ENCODE results near the gene GGA1.

DNA sequence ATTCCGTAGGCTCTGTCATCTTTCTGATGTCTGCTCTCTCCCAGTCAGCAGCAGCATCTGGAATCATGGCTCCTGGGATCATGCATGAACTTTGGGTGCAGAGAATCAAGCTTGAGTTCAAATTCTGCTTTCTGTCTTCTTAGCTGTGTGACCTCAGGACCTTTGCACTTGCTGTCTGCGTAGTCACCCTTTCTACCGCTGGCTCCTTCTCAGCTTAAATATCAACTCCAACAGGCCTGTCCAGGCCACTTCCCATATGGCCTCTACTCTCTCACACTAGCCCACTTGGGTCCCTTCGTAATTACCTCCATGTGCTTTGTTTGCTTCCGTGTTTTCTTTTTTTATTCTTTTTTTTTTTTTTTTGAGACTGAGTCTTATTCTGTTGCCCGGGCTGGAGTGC, 4.6 kb upstream of the GGA1 start:
- TF ChIP-seq, protein P1, sequence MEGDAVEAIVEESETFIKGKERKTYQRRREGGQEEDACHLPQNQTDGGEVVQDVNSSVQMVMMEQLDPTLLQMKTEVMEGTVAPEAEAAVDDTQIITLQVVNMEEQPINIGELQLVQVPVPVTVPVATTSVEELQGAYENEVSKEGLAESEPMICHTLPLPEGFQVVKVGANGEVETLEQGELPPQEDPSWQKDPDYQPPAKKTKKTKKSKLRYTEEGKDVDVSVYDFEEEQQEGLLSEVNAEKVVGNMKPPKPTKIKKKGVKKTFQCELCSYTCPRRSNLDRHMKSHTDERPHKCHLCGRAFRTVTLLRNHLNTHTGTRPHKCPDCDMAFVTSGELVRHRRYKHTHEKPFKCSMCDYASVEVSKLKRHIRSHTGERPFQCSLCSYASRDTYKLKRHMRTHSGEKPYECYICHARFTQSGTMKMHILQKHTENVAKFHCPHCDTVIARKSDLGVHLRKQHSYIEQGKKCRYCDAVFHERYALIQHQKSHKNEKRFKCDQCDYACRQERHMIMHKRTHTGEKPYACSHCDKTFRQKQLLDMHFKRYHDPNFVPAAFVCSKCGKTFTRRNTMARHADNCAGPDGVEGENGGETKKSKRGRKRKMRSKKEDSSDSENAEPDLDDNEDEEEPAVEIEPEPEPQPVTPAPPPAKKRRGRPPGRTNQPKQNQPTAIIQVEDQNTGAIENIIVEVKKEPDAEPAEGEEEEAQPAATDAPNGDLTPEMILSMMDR (IDR thresholded peaks at IDR 0.05) = no peak
- TF ChIP-seq EP300 (IDR thresholded peaks at IDR 0.05) = no peak
- TF ChIP-seq POLR2AphosphoS5 (IDR thresholded peaks at IDR 0.05) = no peak
- TF ChIP-seq POLR2A (IDR thresholded peaks at IDR 0.05) = no peak

Data from upper lobe of left lung (tissue), 4 donors.